ENCODE data around the gene UXT. TPM values are rescaled to one million over a fixed set of nuclear protein-coding genes. Genes with fewer than 3 reads are reported as not detected.
A peak's percentile ranks its signal among the peaks of the same experiment; 100 is the strongest.

Gene UXT
- total and polyA plus RNA-seq, 9 of the 15 experiments (the other 6 are each of a cell fraction or from before 2014, with no cell fraction given), result 141 to 300 (median 204) TPM

DNA sequence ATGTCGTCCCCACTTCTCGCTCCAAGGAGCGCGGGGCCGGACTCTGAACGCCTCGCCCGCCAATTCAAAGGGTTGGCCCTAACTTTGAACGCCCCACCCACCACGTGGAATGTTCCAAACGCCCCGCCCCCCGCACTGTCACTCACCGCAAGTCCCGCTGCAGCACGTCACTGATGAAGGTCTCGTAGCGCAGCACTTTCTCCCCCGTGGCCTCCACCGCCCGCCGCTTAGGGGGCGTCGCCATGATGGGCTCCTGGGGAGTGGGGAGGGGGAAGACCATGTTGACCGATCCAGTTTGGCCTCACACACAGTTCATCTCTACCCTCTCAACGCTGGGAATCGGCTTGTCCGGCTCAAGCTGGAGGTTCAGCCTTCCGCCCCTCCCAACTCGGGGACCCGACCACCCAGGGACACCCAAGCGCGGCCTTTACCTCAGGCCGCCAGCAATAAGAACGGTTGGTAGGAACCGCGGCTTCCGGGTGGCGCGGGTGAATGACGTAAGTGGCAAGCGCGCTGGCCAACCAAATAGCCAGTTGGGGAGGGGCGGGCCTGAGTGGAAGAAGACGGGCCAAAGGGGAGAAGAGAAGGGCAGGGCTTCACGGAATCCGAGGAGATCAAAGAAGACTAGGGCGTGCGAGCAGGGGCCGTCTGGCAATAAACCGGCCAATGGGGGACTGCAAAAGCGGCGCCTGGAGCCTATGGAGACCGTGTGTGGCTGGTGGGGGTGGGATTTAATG, at the start of gene UXT (continued):
- TF ChIP-seq, protein P1, sequence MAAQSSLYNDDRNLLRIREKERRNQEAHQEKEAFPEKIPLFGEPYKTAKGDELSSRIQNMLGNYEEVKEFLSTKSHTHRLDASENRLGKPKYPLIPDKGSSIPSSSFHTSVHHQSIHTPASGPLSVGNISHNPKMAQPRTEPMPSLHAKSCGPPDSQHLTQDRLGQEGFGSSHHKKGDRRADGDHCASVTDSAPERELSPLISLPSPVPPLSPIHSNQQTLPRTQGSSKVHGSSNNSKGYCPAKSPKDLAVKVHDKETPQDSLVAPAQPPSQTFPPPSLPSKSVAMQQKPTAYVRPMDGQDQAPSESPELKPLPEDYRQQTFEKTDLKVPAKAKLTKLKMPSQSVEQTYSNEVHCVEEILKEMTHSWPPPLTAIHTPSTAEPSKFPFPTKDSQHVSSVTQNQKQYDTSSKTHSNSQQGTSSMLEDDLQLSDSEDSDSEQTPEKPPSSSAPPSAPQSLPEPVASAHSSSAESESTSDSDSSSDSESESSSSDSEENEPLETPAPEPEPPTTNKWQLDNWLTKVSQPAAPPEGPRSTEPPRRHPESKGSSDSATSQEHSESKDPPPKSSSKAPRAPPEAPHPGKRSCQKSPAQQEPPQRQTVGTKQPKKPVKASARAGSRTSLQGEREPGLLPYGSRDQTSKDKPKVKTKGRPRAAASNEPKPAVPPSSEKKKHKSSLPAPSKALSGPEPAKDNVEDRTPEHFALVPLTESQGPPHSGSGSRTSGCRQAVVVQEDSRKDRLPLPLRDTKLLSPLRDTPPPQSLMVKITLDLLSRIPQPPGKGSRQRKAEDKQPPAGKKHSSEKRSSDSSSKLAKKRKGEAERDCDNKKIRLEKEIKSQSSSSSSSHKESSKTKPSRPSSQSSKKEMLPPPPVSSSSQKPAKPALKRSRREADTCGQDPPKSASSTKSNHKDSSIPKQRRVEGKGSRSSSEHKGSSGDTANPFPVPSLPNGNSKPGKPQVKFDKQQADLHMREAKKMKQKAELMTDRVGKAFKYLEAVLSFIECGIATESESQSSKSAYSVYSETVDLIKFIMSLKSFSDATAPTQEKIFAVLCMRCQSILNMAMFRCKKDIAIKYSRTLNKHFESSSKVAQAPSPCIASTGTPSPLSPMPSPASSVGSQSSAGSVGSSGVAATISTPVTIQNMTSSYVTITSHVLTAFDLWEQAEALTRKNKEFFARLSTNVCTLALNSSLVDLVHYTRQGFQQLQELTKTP (IDR thresholded peaks at IDR 0.05; ENCODE audit: low read depth in 1 of 2, partially characterized antibody in 2 of 2), result peak in 1 of 2 experiments; percentile 70
- TF ChIP-seq PHTF2 (CRISPR knock-in tag; IDR thresholded peaks at IDR 0.05), result no peak
- no peak for TF ChIP-seq ZNF174 (CRISPR knock-in tag; IDR thresholded peaks at IDR 0.05)
- TF ChIP-seq, protein P2, sequence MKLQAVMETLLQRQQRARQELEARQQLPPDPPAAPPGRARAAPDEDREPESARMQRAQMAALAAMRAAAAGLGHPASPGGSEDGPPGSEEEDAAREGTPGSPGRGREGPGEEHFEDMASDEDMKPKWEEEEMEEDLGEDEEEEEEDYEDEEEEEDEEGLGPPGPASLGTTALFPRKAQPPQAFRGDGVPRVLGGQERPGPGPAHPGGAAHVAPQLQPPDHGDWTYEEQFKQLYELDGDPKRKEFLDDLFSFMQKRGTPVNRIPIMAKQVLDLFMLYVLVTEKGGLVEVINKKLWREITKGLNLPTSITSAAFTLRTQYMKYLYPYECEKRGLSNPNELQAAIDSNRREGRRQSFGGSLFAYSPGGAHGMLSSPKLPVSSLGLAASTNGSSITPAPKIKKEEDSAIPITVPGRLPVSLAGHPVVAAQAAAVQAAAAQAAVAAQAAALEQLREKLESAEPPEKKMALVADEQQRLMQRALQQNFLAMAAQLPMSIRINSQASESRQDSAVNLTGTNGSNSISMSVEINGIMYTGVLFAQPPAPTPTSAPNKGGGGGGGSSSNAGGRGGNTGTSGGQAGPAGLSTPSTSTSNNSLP (IDR thresholded peaks at IDR 0.05; ENCODE audit: borderline replicate concordance, low read depth, low read length), result peak; percentile 10; the same call in 1 of the 2 replicates
- TF ChIP-seq ZNF780A (CRISPR knock-in tag; IDR thresholded peaks at IDR 0.05), result no peak
- TF ChIP-seq, protein P3, sequence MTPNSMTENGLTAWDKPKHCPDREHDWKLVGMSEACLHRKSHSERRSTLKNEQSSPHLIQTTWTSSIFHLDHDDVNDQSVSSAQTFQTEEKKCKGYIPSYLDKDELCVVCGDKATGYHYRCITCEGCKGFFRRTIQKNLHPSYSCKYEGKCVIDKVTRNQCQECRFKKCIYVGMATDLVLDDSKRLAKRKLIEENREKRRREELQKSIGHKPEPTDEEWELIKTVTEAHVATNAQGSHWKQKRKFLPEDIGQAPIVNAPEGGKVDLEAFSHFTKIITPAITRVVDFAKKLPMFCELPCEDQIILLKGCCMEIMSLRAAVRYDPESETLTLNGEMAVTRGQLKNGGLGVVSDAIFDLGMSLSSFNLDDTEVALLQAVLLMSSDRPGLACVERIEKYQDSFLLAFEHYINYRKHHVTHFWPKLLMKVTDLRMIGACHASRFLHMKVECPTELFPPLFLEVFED (CRISPR knock-in tag; conservative IDR thresholded peaks at IDR 0.05), result no peak
- TF ChIP-seq TEAD4 (IDR thresholded peaks at IDR 0.05; ENCODE audit: low read length), result peak; percentile 8; the same call in 1 of the 2 replicates
- TF ChIP-seq TEAD4 (CRISPR knock-in tag; IDR thresholded peaks at IDR 0.05; ENCODE audit: borderline replicate concordance), result no peak
- TF ChIP-seq ZKSCAN1 (IDR thresholded peaks at IDR 0.05; ENCODE audit: low read depth, low read length), result no peak; the same call in 1 of the 2 replicates
- no peak for TF ChIP-seq GABPB2 (CRISPR knock-in tag; conservative IDR thresholded peaks at IDR 0.05)
- TF ChIP-seq DPF2 (IDR thresholded peaks at IDR 0.05), result no peak
- TF ChIP-seq, protein P4, sequence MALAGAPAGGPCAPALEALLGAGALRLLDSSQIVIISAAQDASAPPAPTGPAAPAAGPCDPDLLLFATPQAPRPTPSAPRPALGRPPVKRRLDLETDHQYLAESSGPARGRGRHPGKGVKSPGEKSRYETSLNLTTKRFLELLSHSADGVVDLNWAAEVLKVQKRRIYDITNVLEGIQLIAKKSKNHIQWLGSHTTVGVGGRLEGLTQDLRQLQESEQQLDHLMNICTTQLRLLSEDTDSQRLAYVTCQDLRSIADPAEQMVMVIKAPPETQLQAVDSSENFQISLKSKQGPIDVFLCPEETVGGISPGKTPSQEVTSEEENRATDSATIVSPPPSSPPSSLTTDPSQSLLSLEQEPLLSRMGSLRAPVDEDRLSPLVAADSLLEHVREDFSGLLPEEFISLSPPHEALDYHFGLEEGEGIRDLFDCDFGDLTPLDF (CRISPR knock-in tag; IDR thresholded peaks at IDR 0.05), result peak; percentile 35; the same call in 1 of the 2 replicates
- TF ChIP-seq ADNP (tag; IDR thresholded peaks at IDR 0.05), result peak; percentile 8; the same call in 1 of the 2 replicates
- no peak for TF ChIP-seq KLF6 (CRISPR knock-in tag; IDR thresholded peaks at IDR 0.05; ENCODE audit: borderline replicate concordance)
- TF ChIP-seq CTCFL (IDR thresholded peaks at IDR 0.05; ENCODE audit: borderline replicate concordance, insufficient read depth, low read depth, low read length, poor library complexity, severe bottlenecking), result no peak
